GM18507 (cell line): ENCODE data around the gene OR10J4.
"Not testable (repeated sequence)": the region's sequence is repeated elsewhere in the genome, so short reads cannot be mapped to it uniquely, and the experiment has no call there.

Experiments used
- DNase-seq: peaks from one replicate; pipeline ENCODE4 v3.0.0; 2011; ENCODE audit warnings: low read depth; ENCODE audit not compliant: insufficient read length; ENCODE audit errors: extremely low spot score
- FAIRE-seq: peaks from 2 replicates; lab custom pipeline; 2011; peaks lifted over from hg19 to GRCh38; lab: Jason Lieb, UNC

OR10J4 gene

GRCh38 chr1:159431904-159432303 is at the start of gene OR10J4:
OR10J4 (plus strand) TSS chr1:159432204.
- FAIRE-seq (no peak), DNase-seq (no peak)

DNA sequence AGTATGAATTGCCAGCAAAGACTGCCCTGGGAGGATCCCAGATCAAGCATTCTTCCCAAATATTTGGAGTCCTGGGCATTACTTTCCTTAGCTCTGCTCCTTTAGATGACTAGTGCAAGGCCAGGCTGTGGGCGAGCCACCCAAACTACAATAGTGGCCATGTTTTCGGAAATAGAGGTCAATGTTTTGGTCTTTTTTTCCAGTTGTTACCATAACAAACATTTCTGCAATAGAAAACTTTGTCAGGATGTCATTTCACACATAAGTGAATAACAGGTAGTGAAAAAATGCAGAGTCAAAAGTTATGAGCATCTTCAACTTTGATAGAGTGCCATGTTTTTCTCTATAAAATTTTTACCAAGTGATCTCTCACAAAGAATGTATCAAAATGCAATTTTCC is 25.2 kb upstream of the OR10J4 start:
- DNase-seq (no peak), FAIRE-seq (no peak)

GRCh38 chr1:159408862-159409400 is 23.1 kb upstream of the OR10J4 start:
- FAIRE-seq (no peak), DNase-seq (no peak)

DNA sequence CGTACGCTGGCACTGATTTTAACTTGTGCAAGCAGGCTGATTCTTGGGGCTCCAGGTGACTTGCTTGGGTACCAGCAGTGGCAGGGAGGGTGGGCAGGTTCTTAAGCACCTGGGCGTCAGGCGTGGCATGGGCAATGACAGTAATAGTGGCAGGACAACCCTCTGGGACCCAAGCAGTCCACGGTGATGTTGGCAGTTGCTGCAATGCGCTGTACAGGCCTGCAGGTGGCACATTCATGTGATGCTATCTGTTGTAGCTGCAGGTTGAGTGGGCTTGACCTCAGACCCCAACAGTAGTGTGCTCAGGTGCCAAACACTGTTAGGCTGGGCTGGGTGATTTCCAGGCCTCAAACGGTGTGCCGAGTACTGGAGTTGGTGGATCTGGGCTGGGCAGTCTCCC is 10.2 kb upstream of the OR10J4 start:
- FAIRE-seq (no peak), DNase-seq (no peak)

- FAIRE-seq (no peak), DNase-seq (no peak)
These were observed 3.5 kb upstream of the OR10J4 start for GRCh38 chr1:159428536-159428935.

GRCh38 chr1:159429074-159429861 is 2.7 kb upstream of the OR10J4 start:
- DNase-seq, result no peak
- no peak for FAIRE-seq

GRCh38 chr1:159430985-159431384 is 1.0 kb upstream of the OR10J4 start:
- no peak for DNase-seq

GRCh38 chr1:159436469-159436868 is 4.5 kb downstream of the OR10J4 start:
- FAIRE-seq (no peak), DNase-seq (no peak)

More at GRCh38 chr1:159430985-159431384, 1.0 kb upstream of the OR10J4 start:
- FAIRE-seq, result no peak

GRCh38 chr1:159439422-159439821 is 7.4 kb downstream of the OR10J4 start, which contains the start of gene OR10J1:
OR10J1 (plus strand) TSS chr1:159439722; CDS start chr1:159439792, 70 bp downstream.
- DNase-seq, result no peak
- FAIRE-seq, result no peak

GRCh38 chr1:159441360-159441759 is 9.4 kb downstream of the OR10J4 start:
- no peak for DNase-seq
- no peak for FAIRE-seq

DNA sequence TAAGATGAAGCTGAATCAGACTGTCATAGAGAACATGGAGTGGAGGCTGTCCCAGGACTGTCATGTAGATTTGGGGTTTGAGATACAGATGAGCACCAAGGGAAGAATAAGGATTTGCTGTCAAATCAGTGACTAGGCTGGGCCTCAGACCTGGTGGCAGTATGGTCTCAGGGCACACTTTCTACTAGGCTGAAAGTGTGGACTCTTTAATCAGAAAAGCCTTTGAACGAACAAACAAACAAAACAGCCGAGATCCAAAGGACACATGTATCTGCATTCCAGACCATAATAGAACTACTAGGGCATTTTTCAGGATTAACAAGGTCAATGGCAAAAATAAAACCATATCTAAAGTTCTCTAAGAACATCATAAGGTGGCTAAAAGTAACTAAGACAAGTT is 10.4 kb downstream of the OR10J4 start:
- no peak for DNase-seq
- no peak for FAIRE-seq

DNA sequence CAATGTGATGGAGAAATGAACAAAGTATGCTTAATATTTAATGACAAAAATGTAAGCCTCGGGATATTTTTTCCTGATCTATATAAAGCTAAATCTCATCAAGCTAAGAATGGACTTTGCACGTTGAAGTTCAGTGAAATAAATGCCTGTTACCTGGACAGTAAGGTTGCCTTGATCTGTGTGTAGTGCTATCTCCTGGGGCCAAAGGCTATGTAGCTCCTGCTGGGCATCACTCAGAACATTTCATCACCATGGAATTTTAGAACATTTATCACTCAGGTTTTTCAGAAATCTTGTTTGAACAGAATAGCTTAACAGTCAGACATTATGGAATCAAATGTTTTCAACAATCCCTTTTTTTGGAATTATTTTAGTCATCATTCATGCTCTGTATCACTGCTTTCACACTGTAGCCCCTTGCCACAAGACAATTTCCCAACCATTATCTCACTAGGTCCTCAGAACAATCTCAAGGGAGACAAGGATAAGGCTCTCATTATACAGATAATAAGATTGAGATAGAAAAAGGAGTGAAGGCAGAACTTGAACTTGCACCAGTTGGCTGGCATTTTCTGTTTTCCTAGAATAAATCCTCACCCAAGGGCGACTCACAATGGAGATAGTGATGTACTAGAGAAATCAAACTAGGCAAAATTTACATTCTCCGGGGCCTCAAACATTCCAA is 11.2 kb downstream of the OR10J4 start:
- DNase-seq, result no peak
- no peak for FAIRE-seq

DNA sequence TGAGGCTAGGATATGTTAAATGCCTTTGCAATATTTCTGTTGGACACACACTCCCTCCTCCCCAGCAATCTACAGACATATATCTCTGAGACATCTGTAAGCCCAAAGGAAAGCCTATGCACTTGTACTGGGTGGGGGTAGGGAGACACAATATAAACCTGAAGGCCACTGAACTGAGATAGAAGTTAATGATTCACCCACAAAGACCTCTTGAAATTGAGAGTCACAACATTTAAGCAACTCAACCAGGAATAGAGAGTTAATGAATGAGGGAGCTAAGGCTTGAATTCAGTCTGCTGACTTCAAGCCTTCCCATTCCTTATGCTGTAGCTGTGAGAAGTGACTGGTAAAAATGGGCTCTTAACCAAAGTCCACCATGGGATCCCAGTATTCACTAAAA is 12.5 kb downstream of the OR10J4 start:
- FAIRE-seq, result no peak
- DNase-seq, result no peak

- no peak for FAIRE-seq
These were observed 16.2 kb downstream of the OR10J4 start for GRCh38 chr1:159448181-159448580.

GRCh38 chr1:159449605-159450004 is 17.6 kb downstream of the OR10J4 start:
- not testable (repeated sequence) for FAIRE-seq, DNase-seq

More at GRCh38 chr1:159448181-159448580, 16.2 kb downstream of the OR10J4 start:
- no peak for DNase-seq

DNA sequence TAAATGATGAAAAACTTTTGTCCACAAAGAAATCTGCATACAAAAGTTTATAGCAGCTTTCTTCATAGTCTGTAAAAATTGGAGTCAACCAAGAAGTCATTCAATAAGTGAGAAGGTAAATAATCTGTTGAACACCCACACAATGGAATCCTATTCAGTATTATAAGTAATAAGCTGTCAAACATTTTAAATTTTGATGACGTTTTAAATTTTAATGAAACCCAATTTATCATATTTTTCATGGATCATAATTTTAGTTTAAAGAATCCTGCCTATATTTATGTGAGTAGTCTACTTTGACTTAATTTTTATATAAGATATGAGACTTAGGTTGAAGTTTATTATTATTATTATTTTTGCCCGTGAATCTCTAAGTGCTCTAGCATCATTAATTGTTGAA is 27.5 kb downstream of the OR10J4 start:
- DNase-seq, result no peak
- FAIRE-seq, result no peak

DNA sequence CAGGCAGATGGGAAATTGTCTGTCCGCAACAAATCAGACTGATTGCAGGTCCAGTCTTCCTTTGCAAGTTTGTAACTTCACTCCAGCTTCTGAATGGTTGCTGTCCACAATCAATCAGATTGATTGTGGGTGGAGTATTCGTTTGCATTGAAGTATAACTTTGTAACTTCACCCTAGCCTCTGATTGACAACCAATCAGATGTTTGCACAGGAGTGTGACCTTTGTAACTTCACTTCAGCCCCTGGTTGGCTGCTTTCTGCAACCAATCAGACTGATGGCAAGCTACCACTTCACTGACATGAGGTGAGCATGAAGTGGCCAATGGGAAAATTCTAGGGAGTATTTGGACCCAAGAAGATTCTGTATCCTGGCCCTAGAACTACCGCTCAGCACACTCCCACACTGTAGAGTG is 33.2 kb downstream of the OR10J4 start:
- DNase-seq (no peak), FAIRE-seq (no peak)

GRCh38 chr1:159468321-159468720 is 36.3 kb downstream of the OR10J4 start:
- DNase-seq (no peak), FAIRE-seq (no peak)

GRCh38 chr1:159469921-159470533 is 38.0 kb downstream of the OR10J4 start:
- no peak for DNase-seq
- FAIRE-seq, result no peak

DNA sequence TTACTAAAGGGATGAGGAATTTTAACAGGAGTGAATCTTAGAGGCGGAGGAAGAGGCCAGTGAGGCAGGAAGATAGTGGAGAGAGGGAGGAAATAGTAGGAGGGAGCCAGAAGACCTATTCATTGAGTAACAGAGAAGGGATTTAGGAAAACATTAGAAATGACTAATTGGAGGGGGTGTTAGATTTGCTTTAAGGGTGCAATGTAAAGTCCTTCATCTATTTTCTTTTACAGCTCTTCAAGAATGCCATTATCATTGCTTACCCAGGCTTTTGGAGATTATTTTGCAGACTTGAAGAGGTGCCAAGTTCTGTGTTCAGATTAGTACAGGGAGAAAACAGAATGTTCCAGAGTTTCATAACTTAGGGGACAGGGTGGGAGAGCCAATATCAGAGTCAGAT is 41.3 kb downstream of the OR10J4 start:
- DNase-seq, result no peak
- FAIRE-seq, result no peak
